ENCODE results near the gene PIK3R2. TPM values are rescaled to one million over a fixed set of nuclear protein-coding genes. Genes with fewer than 3 reads are reported as not detected.
"Not testable (repeated sequence)": the region's sequence is repeated elsewhere in the genome, so short reads cannot be mapped to it uniquely, and the experiment has no call there.

PIK3R2 gene
- total RNA-seq, 4 donors from 2014 or later = 30.5 to 135 (median 31.2) TPM

GRCh38 chr19:18157465-18158063, 4.6 kb downstream of the PIK3R2 start:
- no peaks in the 10 kb centered on the region for H3K36me3 ChIP-seq
- H3K9me3 ChIP-seq = no peaks in the 10 kb centered on the region
- no peaks in the 10 kb centered on the region for H3K27me3 ChIP-seq
- intact Hi-C loops (cut with DNase I; ENCODE audit: low total_unique reads) = no loop called here
- 33% methylated on average over 18 of the region's 18 CpGs; no CpG with 5 or more reads in 1 of the 2 donors for WGBS, 2 donors (ENCODE audit: low coverage in 1 of 2)
- in situ Hi-C loops (cut with MboI; ENCODE audit: low pct_ligation_motif_present in 1 of 4, low pct_unique_long_range_greater_than_20kb in 1 of 4, low sequenced_read_pairs in 3 of 4) = no loop called here
- H3K27ac ChIP-seq = peak overlapping the region; percentile 54 to 86 (median 80)
- peaks cover 44 to 57% (median 54%) of the 10 kb centered on the region in 4 donors for H3K4me1 ChIP-seq
- TF ChIP-seq EP300 (IDR thresholded peaks at IDR 0.05; ENCODE audit: low read depth) (no peak), POLR2AphosphoS5 (IDR thresholded peaks at IDR 0.05) (no peak), CTCF (IDR thresholded peaks at IDR 0.05) (no peak), POLR2A (IDR thresholded peaks at IDR 0.05) (no peak)
- H3K4me3 ChIP-seq = no peak overlapping the region
- no peak for DNase-seq

GRCh38 chr19:18158467-18158866, 5.5 kb downstream of the PIK3R2 start:
- DNase-seq = no peak
- Histone ChIP-seq H3K27me3 (no peaks in the 10 kb centered on the region), H3K9me3 (no peaks in the 10 kb centered on the region), H3K4me1 (peaks cover 44 to 57% (median 53%) of the 10 kb centered on the region in 4 donors), H3K36me3 (peaks cover 0 to 4% (median 0%) of the 10 kb centered on the region in 4 donors), H3K4me3 (no peak overlapping the region), H3K27ac (no peak overlapping the region)
- 86 to 100% methylated on average over 1 to 4 of the region's 4 CpGs for WGBS, 2 donors (ENCODE audit: low coverage in 1 of 2)
- intact Hi-C loops (cut with DNase I; ENCODE audit: low total_unique reads) = no loop called here
- in situ Hi-C loops (cut with MboI; ENCODE audit: low pct_ligation_motif_present in 1 of 4, low pct_unique_long_range_greater_than_20kb in 1 of 4, low sequenced_read_pairs in 3 of 4) = no loop called here
- TF ChIP-seq CTCF (IDR thresholded peaks at IDR 0.05) (no peak), EP300 (IDR thresholded peaks at IDR 0.05; ENCODE audit: low read depth) (no peak), POLR2A (IDR thresholded peaks at IDR 0.05) (no peak), POLR2AphosphoS5 (IDR thresholded peaks at IDR 0.05) (no peak)

GRCh38 chr19:18159059-18159616, 6.2 kb downstream of the PIK3R2 start:
- in situ Hi-C loops (cut with MboI; ENCODE audit: low pct_ligation_motif_present in 1 of 4, low pct_unique_long_range_greater_than_20kb in 1 of 4, low sequenced_read_pairs in 3 of 4); DNase-seq: not testable (repeated sequence)

GRCh38 chr19:18159810-18160209, 6.8 kb downstream of the PIK3R2 start:
- intact Hi-C loops (cut with DNase I; ENCODE audit: low total_unique reads) (loop anchor here (5.0 kb wide), 1 partner anchor 48 kb away; no protein-coding TSS in a partner anchor), in situ Hi-C loops (cut with MboI; ENCODE audit: low pct_ligation_motif_present in 1 of 4, low pct_unique_long_range_greater_than_20kb in 1 of 4, low sequenced_read_pairs in 3 of 4) (no loop called here)
- WGBS, 2 donors (ENCODE audit: low coverage in 1 of 2) = 94% methylated on average over 10 of the region's 10 CpGs; no CpG with 5 or more reads in 1 of the 2 donors
- Histone ChIP-seq H3K27ac (no peak overlapping the region), H3K9me3 (no peaks in the 10 kb centered on the region), H3K4me1 (peaks cover 34 to 45% (median 42%) of the 10 kb centered on the region in 4 donors), H3K36me3 (peaks cover 0 to 8% (median 2%) of the 10 kb centered on the region in 4 donors), H3K27me3 (no peaks in the 10 kb centered on the region), H3K4me3 (no peak overlapping the region)
- no peak for DNase-seq
- TF ChIP-seq CTCF (IDR thresholded peaks at IDR 0.05) = no peak
- no peak for TF ChIP-seq POLR2A (IDR thresholded peaks at IDR 0.05)
- TF ChIP-seq POLR2AphosphoS5 (IDR thresholded peaks at IDR 0.05) = no peak
- TF ChIP-seq EP300 (IDR thresholded peaks at IDR 0.05; ENCODE audit: low read depth) = no peak

More at GRCh38 chr19:18159059-18159616, 6.2 kb downstream of the PIK3R2 start:
- WGBS, 2 donors (ENCODE audit: low coverage in 1 of 2) = 88 to 100% methylated on average over 1 to 6 of the region's 6 CpGs
- H3K4me3 ChIP-seq; intact Hi-C loops (cut with DNase I; ENCODE audit: low total_unique reads); H3K36me3 ChIP-seq; H3K27ac ChIP-seq; H3K27me3 ChIP-seq; H3K9me3 ChIP-seq: not testable (repeated sequence)
- H3K4me1 ChIP-seq = peaks cover 38 to 51% (median 47%) of the 10 kb centered on the region in 4 donors

All from transverse colon (tissue), 4 donors.